BLaER1 treated with 17β-estradiol and CSF1 and Interleukin-3, amounts not matched to agents 10 nM and 100 nM (cell line): ENCODE data around the gene ARPC5.
A peak's percentile ranks its signal among the peaks of the same experiment; 100 is the strongest.

Experiments
- H3K27ac ChIP-seq, 11 experiments: shearing (Covaris generic); formaldehyde crosslinking; 2 replicates each; pipeline ENCODE4 v1.8.1; 2022
- H3K27me3 ChIP-seq, 11 experiments: shearing (Covaris generic); formaldehyde crosslinking; 2 replicates each; pipeline ENCODE4 v1.8.1; 2022
- H3K36me3 ChIP-seq, 11 experiments: shearing (Covaris generic); formaldehyde crosslinking; 2 replicates each; pipeline ENCODE4 v1.8.1; 2022
- H3K4me1 ChIP-seq, 10 experiments: shearing (Covaris generic); formaldehyde crosslinking; 2 replicates each; pipeline ENCODE4 v1.8.1; 2022
- H3K4me2 ChIP-seq, 11 experiments: shearing (Covaris generic); formaldehyde crosslinking; 2 replicates each; pipeline ENCODE4 v1.8.1; 2022
- H3K4me3 ChIP-seq, 10 experiments: shearing (Covaris generic); formaldehyde crosslinking; 2 replicates each; pipeline ENCODE4 v1.8.1; 2022
- H3K9ac ChIP-seq, 11 experiments: shearing (Covaris generic); formaldehyde crosslinking; 2 replicates each; pipeline ENCODE4 v1.8.1; 2022
- H3K9me3 ChIP-seq, 11 experiments: shearing (Covaris generic); formaldehyde crosslinking; replicated peaks in 1 of 11; 2 replicates each; pipeline ENCODE4 v1.8.1; 2022
- H4K20me1 ChIP-seq, 11 experiments: shearing (Covaris generic); formaldehyde crosslinking; 2 replicates each; pipeline ENCODE4 v1.8.1; 2022
- Cebpa-rat ChIP-seq, 11 experiments: shearing (Covaris generic); IDR thresholded peaks; 2 replicates each; pipeline ENCODE4 v1.8.1; 2022

ARPC5 gene

DNA sequence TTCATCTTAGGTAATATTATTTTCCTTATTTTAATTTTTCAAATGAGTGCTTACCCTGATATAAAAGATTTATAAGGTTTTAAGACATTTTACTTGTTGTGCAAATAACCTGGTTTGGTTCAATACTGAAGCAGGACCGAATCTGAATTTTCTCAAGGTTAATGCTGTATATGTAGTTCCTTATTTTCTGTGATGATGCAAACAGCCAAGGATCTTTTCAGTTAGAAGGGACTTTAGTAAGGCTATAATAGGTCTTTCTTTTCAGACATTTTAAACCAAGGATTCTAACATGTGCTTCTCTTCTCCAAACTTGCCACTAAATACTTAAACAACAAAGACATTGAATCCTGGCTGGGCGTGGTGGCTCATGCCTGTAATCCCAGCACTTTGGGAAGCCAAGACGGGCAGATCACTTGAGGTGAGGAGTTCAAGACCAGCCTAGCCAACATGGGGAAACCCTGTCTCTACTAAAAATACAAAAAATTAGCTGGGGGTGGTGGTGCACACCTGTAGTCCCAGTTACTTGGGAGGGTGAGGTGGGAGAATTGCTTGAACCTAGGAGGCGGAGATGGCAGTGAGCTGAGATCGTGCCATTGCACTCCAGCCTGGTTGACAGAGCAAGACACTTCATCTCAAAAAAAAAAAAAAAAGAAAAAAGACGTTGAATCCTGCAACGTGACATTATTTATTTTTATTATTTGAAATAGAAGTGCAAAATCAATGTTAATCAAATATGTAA is 3.2 kb upstream of the ARPC5 start:
- no peak overlapping the region for H3K27ac ChIP-seq
- H3K4me1 ChIP-seq, result peaks cover 9 to 18% (median 13%) of the 10 kb centered on the region in 10 experiments; a peak in 19 of 20 replicates
- no peaks in the 10 kb centered on the region for H3K27me3 ChIP-seq
- no peak for TF ChIP-seq Cebpa-rat (IDR thresholded peaks at IDR 0.05)
- no peak overlapping the region for H3K4me3 ChIP-seq
- peaks cover 0 to 14% (median 6%) of the 10 kb centered on the region in 11 experiments; a peak in 11 of 22 replicates for H4K20me1 ChIP-seq
- H3K9me3 ChIP-seq, result no peaks in the 10 kb centered on the region
- no peak overlapping the region for H3K9ac ChIP-seq
- no peaks in the 10 kb centered on the region for H3K36me3 ChIP-seq
- H3K4me2 ChIP-seq, result no peak overlapping the region

- no peaks in the 10 kb centered on the region for H3K9me3 ChIP-seq
- peak overlapping the region; percentile 84 to 96 (median 91) for H3K4me2 ChIP-seq
- H3K9ac ChIP-seq, result peak overlapping the region in 2 of 11 experiments; percentile 95 to 96; a peak in 2 of 22 replicates
- peaks cover 13 to 38% (median 30%) of the 10 kb centered on the region in 10 experiments for H3K4me1 ChIP-seq
- no peak for TF ChIP-seq Cebpa-rat (IDR thresholded peaks at IDR 0.05)
- no peak overlapping the region for H3K27ac ChIP-seq
- H3K27me3 ChIP-seq, result no peaks in the 10 kb centered on the region
- H3K4me3 ChIP-seq, result peak overlapping the region in 7 of 10 experiments; percentile 92 to 99 (median 96); a peak in 13 of 20 replicates
- H4K20me1 ChIP-seq, result peaks cover 13 to 34% (median 26%) of the 10 kb centered on the region in 11 experiments; a peak in 20 of 22 replicates
- peaks cover 4 to 17% (median 14%) of the 10 kb centered on the region in 11 experiments; a peak in 16 of 22 replicates for H3K36me3 ChIP-seq
These were observed 1.2 kb upstream of the ARPC5 start for GRCh38 chr1:183636783-183637182.

DNA sequence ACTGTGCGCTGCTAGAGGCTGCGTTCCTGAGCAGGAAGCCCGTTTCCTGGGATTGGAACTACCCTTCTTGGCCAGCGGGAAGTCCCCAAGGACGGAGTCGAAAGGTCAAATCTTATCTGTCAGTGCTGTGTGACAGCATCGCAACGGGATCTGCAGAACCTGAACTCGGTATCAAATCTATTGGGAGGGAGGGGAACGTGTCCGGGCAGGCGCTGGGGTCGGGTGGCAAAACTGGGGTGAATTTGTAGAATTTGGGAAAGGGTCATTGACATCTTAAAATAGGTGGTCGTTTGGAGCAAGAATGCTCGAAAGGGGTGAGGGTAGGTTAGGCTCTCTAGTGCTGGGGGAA is 725 bp upstream of the ARPC5 start:
- H4K20me1 ChIP-seq, result peaks cover 16 to 39% (median 30%) of the 10 kb centered on the region in 11 experiments; a peak in 21 of 22 replicates
- TF ChIP-seq Cebpa-rat (IDR thresholded peaks at IDR 0.05), result no peak
- H3K4me1 ChIP-seq, result peaks cover 13 to 41% (median 34%) of the 10 kb centered on the region in 10 experiments
- peaks cover 9 to 22% (median 19%) of the 10 kb centered on the region in 11 experiments; a peak in 21 of 22 replicates for H3K36me3 ChIP-seq
- H3K27ac ChIP-seq, result peak overlapping the region in 4 of 11 experiments; percentile 5 to 96 (median 92); a peak in 4 of 22 replicates
- H3K9me3 ChIP-seq, result no peaks in the 10 kb centered on the region
- peak overlapping the region; percentile 84 to 96 (median 91) for H3K4me2 ChIP-seq
- H3K9ac ChIP-seq, result peak overlapping the region in 10 of 11 experiments; percentile 45 to 97 (median 92); a peak in 20 of 22 replicates
- no peaks in the 10 kb centered on the region for H3K27me3 ChIP-seq
- peak overlapping the region; percentile 82 to 99 (median 95) for H3K4me3 ChIP-seq

DNA sequence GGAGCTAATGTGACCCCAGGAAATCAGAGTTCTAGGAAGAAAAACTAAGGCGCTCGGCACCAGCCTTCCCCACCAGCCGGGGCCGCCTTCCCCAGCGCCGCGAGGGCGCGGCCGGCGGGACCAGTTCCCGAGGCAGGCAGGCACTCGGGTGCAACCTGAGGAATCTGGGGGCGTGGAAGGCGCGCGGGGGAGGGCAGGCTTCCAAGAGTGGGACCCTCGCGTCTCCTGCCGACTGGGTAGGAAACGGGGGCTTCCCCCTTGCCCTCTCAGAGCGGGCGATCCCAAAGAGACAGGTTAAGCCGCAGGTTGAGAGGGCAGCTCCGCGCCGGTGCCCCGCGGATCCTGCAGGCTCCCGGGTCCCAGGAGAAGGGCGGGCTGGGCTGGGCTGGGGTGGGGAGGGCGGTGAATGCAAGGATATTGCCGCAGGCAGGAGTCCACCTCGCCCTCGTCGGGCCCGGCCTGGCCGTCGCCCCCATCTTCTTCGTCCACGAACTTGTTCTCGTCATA is 431 bp downstream of the ARPC5 start:
- Histone ChIP-seq H3K9ac (peak overlapping the region; percentile 89 to 99 (median 95)), H3K4me3 (peak overlapping the region; percentile 82 to 99 (median 95)), H3K36me3 (peaks cover 20 to 33% (median 31%) of the 10 kb centered on the region in 11 experiments), H3K4me2 (peak overlapping the region; percentile 75 to 99 (median 86); a peak in 20 of 22 replicates), H3K9me3 (no peaks in the 10 kb centered on the region), H4K20me1 (peaks cover 23 to 46% (median 40%) of the 10 kb centered on the region in 11 experiments; a peak in 21 of 22 replicates), H3K27ac (peak overlapping the region; percentile 83 to 98 (median 90)), H3K27me3 (no peaks in the 10 kb centered on the region), H3K4me1 (peaks cover 13 to 44% (median 39%) of the 10 kb centered on the region in 10 experiments)
- TF ChIP-seq Cebpa-rat (IDR thresholded peaks at IDR 0.05), result no peak

- peaks cover 27 to 39% (median 37%) of the 10 kb centered on the region in 11 experiments for H3K36me3 ChIP-seq
- H3K27me3 ChIP-seq, result no peaks in the 10 kb centered on the region
- H4K20me1 ChIP-seq, result peaks cover 23 to 50% (median 40%) of the 10 kb centered on the region in 11 experiments; a peak in 21 of 22 replicates
- peaks cover 13 to 45% (median 39%) of the 10 kb centered on the region in 10 experiments for H3K4me1 ChIP-seq
- peak overlapping the region; percentile 83 to 98 (median 90) for H3K27ac ChIP-seq
- no peak for TF ChIP-seq Cebpa-rat (IDR thresholded peaks at IDR 0.05)
- H3K4me3 ChIP-seq, result peak overlapping the region; percentile 82 to 99 (median 95)
- no peaks in the 10 kb centered on the region for H3K9me3 ChIP-seq
- H3K4me2 ChIP-seq, result peak overlapping the region; percentile 75 to 99 (median 86); a peak in 20 of 22 replicates
- peak overlapping the region; percentile 89 to 99 (median 95) for H3K9ac ChIP-seq
These were observed 1.0 kb downstream of the ARPC5 start for GRCh38 chr1:183634429-183635065.

DNA sequence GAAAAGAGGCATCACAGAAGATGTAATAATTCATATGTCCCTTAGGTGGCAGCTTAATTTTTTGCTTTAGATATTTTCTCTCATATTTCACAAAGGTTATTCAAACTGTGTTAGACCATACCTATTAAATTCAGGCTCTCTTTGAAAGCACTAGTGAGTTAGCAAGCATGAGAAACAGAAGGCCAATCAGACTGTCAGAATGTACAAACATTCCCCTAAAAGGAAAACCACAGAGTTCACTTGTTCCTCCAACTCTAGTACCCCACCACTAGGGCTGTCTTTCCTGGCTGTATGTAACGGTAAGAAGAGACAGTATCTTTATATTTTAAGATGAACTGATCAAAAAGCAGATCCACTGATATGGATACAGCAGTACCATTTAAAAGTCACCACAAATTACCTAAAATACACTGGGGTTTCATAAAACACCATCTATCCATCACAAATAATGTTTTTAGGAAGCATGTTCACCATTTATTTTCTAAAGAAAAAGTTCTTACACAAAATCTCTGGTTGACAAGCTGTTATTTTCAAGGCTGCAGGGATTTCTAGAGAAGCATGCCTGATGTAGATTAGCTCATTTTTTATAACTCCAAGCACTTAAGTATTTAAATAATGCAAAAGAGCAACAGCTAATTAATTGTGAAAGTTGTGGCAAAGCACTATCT is 1.8 kb downstream of the ARPC5 start:
- peak overlapping the region; percentile 75 to 99 (median 86) for H3K4me2 ChIP-seq
- H3K9me3 ChIP-seq, result no peaks in the 10 kb centered on the region
- TF ChIP-seq Cebpa-rat (IDR thresholded peaks at IDR 0.05), result no peak
- no peaks in the 10 kb centered on the region for H3K27me3 ChIP-seq
- H4K20me1 ChIP-seq, result peaks cover 23 to 57% (median 44%) of the 10 kb centered on the region in 11 experiments; a peak in 21 of 22 replicates
- peak overlapping the region; percentile 82 to 99 (median 95) for H3K4me3 ChIP-seq
- peak overlapping the region; percentile 7 to 98 (median 89); a peak in 19 of 22 replicates for H3K27ac ChIP-seq
- H3K36me3 ChIP-seq, result peaks cover 34 to 47% (median 44%) of the 10 kb centered on the region in 11 experiments
- peak overlapping the region; percentile 89 to 99 (median 95); a peak in 20 of 22 replicates for H3K9ac ChIP-seq
- H3K4me1 ChIP-seq, result peaks cover 13 to 53% (median 40%) of the 10 kb centered on the region in 10 experiments

DNA sequence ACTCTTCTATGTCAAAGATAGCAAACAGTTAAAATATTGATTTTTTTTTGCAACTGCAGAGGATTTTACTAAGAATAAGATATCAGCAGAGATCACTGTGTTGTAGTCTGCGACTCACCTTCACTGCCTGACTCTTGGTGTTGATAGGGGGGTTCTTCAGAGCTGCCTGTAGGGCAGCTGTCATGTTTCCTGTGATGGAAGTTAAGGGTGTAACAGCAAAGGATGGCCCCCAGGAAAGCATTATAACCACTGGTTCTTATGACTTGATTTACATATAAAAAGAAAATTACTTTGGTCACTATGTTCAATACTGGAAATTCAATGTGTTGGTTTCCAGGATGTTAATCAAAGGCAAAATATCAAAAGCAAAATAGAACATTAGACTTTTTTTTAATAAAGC is 2.6 kb downstream of the ARPC5 start:
- Histone ChIP-seq H3K27ac (peak overlapping the region in 6 of 11 experiments; percentile 83 to 98 (median 91); a peak in 5 of 22 replicates), H3K4me1 (peaks cover 19 to 61% (median 42%) of the 10 kb centered on the region in 10 experiments), H3K4me2 (peak overlapping the region; percentile 75 to 99 (median 86)), H3K27me3 (no peaks in the 10 kb centered on the region), H4K20me1 (peaks cover 23 to 65% (median 52%) of the 10 kb centered on the region in 11 experiments), H3K36me3 (peaks cover 42 to 55% (median 52%) of the 10 kb centered on the region in 11 experiments), H3K9me3 (no peaks in the 10 kb centered on the region), H3K9ac (peak overlapping the region in 10 of 11 experiments; percentile 23 to 99 (median 95); a peak in 18 of 22 replicates), H3K4me3 (peak overlapping the region; percentile 82 to 99 (median 95); a peak in 17 of 20 replicates)
- no peak for TF ChIP-seq Cebpa-rat (IDR thresholded peaks at IDR 0.05)

DNA sequence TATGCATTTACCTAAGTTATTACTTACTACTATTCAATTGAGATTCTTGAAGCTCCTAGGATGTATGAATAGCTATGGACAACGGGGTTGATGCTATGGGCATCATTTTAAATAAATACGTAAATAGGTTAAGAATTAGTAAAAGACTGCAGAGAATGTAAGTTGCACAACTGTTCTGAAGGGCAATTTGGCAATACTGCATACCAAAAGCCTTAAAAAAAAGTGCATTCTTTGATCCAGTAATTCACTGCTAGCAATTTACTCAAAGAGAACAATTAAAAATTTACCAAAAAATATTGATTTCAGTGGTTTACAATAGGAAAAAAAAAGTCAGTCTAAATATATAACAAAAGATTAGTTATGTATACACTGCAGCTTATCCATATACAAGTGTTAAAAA is 3.5 kb downstream of the ARPC5 start:
- H3K27me3 ChIP-seq, result no peaks in the 10 kb centered on the region
- no peaks in the 10 kb centered on the region for H3K9me3 ChIP-seq
- no peak for TF ChIP-seq Cebpa-rat (IDR thresholded peaks at IDR 0.05)
- H3K4me1 ChIP-seq, result peaks cover 24 to 69% (median 46%) of the 10 kb centered on the region in 10 experiments
- peaks cover 49 to 64% (median 60%) of the 10 kb centered on the region in 11 experiments for H3K36me3 ChIP-seq
- no peak overlapping the region for H3K27ac ChIP-seq
- peak overlapping the region in 6 of 10 experiments; percentile 82 to 99 (median 97); a peak in 11 of 20 replicates for H3K4me3 ChIP-seq
- H4K20me1 ChIP-seq, result peaks cover 23 to 74% (median 52%) of the 10 kb centered on the region in 11 experiments
- H3K4me2 ChIP-seq, result peak overlapping the region; percentile 20 to 99 (median 86); a peak in 19 of 22 replicates
- peak overlapping the region in 4 of 11 experiments; percentile 93 to 99 (median 98); a peak in 6 of 22 replicates for H3K9ac ChIP-seq
